ENCODE results near the gene CCNO.

The CCNO gene, protein sequence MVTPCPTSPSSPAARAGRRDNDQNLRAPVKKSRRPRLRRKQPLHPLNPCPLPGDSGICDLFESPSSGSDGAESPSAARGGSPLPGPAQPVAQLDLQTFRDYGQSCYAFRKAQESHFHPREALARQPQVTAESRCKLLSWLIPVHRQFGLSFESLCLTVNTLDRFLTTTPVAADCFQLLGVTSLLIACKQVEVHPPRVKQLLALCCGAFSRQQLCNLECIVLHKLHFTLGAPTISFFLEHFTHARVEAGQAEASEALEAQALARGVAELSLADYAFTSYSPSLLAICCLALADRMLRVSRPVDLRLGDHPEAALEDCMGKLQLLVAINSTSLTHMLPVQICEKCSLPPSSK

DNA sequence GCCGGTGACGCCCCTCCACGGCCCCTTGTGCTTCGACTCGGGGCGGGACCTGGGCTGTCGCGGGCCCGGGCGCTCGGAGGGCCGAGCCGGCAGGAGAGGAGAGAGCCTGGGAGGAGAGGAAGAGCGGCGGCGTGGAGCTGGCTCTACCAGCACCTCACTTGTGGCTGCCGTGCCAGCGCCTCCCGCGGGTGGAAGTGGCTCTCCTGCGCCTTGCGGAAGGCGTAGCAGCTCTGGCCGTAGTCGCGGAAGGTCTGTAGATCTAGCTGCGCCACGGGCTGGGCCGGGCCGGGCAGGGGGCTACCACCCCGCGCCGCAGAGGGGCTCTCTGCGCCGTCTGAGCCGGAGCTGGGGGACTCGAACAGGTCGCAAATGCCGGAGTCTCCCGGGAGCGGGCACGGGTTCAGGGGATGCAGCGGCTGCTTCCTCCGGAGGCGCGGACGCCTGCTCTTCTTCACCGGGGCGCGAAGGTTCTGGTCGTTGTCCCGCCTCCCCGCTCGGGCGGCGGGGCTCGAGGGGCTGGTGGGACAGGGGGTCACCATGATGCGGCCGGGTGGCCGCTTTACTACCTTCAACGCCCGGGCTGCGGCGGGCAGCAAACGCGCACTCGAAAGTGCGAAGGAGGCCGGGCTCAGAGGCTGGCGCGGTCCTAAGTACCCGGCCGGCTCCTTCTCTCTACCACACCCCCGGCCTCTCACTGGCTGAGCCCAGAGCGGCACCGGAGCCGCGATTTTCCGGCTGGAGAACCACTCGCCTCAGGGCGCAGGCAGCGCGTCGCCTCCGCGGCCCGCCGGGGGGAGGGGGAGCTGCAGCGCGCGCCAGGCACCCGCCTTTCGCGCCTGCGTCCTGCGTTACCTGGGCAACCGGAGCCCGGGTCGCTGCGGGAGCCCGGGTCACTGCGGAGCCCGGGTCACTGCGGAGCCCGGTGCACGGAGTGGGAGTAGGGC lies at the start of gene CCNO:
Gene CCNO (minus strand): TSS at position 624 of the 944 bp plus-strand sequence. CDS start 85 bp downstream, at position 539.
- DNase-seq = peak; percentile 48

DNA sequence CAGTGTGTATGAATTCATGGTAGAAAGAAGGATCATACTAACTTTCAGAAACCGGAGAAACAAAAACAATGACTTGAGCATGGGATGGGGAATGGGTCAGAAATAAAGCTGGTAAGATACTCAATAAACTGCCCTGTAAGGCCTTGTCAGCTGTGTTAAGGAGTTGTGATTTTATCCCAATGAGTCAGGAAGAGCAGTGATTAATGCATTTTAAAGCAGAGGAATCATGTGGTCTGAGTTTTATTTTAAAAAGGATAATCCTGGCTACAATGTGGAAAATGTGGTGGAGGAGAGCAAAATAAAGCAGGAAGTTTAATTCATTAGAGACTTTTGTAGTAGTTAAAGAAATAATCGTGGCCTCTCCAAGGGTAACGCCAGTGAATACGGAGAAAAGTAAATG lies 45.4 kb upstream of the CCNO start:
- no peak for DNase-seq

DNA sequence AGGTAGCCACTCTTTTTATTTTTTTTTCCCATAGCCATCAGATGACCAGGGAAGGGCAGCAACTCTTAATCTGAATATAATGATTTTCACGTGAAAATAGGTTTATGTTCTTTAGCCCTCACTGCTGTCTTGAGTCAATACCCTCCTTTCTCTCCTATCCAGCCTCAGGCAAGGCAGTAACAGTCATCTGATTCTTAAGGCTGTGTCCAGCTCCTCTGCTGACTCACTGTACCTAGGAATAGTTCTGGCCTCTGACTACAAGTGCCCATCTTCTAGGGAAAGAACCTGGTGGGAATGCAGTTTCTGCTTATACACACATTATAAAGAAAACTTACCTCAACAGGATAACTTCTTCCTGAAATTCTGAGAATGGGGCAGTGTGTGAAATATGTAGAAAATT lies 43.4 kb upstream of the CCNO start:
- DNase-seq = no peak

DNA sequence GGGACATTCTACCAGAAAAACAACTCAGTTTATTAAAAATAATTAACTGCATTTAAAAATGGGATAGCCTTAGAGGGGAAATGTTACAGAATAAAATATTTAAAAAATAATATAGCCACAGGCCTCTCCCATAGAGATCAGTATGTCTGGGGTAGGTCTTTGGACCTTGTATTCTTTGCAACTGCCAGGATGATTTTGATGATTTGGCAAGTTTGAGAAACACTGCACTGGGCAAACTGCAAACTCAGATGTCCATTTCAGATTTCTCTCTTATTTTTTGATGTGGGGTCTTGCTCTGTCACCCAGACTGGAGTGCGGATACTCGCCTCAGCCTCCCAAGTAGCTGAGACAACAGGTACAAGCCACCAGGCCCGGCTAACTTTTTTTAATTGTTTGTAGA lies 24.9 kb upstream of the CCNO start:
- DNase-seq = no peak

DNA sequence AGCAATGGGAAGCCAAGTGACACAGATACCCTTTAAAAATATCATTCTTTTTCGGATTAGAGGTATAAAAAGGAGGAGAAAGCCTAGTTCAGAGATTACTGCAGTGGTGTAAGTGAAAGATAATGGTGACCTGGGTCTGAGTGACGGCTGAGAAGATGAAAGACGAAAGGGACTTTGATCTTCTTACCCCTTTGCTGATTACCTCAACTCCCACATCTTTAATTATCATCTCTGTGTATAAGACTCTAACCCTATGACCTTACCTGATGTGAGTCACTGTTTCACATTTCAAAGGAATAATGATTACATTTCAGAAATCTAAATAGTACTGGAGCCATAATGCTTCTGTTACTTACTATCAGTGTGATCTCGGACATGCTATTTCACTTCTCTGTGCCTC lies 21.4 kb upstream of the CCNO start:
- no peak for DNase-seq

DNA sequence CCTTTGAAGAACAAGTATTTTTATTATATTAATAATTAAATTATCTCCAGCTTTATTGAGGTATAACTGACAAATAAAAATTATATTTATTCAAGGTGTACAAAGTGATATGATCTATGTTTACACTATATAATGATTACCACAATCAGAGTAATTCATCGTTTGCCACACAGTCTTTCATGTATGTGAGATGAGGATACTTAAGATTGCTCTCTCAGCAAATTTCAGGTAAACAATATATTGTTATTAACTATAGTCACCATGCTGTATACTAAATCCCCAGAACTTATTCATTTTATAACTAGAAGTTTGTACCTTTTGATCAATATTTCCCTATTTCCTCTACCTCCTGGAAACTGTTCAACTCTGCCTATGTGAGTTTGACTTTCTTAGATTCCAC lies 16.7 kb upstream of the CCNO start:
- no peak for DNase-seq

DNA sequence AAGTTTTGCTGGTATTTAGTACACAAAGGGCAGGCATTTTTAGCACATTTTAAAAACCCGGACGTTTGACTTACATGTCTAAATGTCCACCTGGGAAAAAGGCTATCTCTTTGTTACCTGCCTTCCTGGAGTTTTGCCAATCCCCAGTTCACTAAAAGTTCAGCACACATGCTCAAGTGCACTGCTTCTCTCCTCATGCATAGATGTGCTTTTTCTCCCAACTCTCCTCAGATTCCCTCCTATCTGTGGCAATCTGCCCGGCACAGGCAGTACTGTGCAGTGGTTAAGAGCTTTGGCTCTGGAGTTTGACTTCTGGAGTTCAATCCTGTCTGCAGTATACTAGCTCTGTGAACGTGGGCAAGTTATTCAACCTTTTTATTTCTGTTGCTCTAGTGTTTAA lies 8.3 kb upstream of the CCNO start:
- peak; percentile 3 for DNase-seq

DNA sequence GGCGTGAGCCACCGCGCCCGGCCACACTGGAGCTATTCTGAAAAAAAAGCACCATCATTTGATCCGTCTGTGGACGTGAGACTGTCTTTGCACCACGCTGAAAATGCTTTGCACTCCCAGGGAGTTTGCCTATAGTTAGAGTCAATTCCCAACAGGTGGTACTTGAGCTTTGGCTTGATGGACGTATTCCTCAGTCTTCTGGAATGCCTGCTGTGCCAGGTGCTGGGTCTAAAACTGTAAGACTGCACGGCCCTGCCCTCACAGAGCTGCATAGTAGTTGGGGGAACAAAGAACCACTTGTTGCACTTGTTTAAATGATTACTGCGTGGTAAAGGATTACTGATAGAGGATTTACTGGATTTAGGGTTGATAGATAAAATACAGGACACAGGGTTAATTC lies 3.4 kb upstream of the CCNO start:
- DNase-seq = no peak

DNA sequence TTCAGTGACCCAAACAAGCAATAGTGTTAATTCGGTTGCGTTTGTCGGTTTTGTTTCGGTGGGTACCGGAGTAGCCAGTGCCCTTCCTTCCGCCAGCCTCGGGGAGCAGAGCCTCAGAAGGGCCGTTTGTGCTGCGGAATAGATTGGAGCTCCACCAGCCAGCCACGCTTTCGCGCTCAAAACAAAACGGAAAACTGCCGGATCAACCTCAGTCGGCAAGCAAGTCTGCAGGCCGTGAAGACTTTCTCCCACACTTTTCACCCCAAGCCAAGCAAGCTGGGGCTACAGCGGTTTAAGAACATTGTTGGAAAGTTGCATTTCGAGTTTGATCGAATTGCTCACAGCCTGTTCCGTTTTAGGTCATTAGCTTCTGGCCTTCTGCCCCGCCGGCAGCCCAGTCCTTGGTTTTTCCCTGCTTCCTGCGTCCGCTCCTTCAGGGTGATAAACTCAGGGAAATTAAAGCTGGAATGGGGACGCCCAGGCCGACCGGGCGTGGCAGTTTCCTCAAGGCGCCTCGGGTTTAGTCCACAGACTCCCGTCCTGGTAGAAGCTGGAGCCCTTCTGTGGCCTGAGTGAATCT lies 803 bp upstream of the CCNO start:
- peak; percentile 52 for DNase-seq

DNA sequence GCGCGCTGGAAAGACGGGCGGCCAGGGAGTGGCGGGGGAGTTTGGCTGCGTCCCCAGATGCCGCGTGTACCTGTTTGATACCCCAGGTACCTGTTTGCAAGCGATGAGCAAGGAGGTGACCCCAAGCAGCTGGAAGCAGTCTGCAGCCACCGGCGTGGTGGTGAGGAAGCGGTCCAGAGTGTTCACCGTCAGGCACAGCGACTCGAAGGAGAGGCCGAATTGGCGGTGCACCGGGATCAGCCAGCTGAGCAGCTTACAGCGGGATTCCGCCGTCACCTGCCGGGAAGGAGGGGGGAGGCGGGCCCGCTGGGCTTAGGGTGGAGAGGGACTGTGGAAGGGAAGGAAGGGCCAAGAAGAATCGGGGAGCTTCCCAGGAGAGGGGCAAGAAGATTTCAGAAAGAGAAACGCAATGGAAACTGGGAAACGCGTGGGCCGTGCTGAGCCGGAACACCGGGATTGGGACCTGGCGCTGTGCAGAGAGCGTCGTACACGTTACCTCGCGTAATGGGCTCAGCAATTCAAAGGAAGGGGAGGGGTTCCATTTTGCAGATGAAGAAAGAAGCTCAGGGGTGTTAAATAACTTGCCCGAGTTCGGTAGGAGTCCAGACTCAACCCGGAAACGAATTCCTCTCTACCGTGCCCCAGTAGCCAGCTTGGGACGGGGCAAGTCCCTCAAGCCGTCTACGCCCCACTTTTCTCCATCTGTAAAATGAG lies 980 bp downstream of the CCNO start:
- DNase-seq = peak; percentile 15

DNA sequence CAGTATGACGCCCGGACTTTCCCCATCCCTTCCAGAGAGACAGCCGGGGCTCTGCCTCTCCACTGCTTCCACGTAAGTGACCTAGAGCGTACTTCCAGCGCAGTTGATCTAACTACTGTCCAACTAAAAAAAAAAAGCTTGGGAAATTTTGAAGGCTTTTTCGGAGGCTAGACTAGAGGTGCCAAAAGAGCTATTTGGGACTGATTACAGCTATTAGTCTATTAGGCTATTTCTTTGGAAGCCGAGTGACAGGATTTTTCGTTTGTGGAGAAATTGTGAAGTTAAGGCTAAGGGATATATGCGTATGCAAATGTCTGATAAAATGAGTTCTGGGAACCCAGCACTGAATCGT lies 1.5 kb downstream of the CCNO start:
- DNase-seq = no peak

DNA sequence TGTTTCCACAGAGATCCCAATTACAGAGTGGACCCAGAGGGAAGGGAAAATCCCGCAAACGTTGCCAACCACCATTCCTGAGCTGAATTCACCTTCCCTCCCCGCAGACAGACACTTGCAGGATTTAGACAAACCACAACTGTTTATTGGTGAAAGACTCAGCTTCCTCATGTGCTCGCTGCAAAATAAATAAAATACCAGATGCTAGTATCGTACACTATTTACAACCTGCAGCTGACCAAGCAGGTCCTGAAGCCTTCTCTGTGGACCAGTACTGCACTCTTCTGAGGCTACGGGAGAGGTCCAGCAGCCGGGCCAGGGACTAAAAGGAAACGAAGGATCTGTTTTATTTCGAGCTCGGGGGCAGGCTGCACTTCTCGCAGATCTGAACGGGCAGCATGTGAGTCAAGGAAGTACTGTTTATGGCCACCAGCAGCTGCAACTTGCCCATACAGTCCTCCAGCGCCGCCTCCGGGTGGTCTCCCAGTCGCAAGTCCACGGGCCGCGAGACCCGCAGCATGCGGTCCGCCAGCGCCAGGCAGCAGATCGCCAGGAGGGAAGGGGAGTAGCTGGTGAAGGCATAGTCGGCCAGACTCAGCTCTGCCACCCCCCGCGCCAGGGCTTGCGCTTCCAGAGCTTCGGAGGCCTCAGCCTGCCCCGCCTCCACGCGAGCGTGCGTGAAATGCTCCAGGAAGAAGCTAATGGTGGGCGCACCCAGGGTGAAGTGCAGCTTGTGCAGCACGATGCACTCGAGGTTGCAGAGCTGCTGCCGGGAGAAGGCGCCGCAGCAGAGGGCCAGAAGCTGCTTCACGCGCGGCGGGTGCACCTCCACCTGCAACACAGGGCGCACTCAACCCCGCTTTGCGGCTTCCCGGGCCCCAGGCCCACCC lies 2.1 kb downstream of the CCNO start:
- no peak for DNase-seq

DNA sequence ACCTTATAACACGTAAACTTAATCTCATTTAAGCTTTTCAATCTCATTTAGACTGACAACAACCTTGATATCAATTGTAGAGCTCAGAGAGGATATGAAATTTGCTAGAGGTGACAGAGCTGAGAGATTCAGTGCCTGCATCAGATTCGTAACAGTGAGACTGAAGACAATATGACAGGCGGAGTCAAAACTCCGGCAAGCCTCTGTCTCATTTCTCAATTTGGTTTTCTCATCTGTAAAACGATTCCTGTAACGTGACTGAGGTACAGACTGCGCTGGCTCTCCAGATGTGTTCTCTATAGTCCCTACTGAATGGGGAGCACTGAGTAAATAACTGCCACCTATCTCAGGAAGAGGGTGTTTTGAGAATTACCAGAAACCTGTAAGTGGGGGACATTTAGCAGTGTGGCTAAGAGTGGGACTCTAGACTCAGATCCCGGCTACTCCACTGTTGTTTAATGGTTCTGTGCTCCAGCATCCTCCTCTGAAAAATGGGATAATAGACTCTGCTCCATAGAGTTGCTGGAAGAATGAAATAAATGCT lies 3.2 kb downstream of the CCNO start:
- DNase-seq = no peak

DNA sequence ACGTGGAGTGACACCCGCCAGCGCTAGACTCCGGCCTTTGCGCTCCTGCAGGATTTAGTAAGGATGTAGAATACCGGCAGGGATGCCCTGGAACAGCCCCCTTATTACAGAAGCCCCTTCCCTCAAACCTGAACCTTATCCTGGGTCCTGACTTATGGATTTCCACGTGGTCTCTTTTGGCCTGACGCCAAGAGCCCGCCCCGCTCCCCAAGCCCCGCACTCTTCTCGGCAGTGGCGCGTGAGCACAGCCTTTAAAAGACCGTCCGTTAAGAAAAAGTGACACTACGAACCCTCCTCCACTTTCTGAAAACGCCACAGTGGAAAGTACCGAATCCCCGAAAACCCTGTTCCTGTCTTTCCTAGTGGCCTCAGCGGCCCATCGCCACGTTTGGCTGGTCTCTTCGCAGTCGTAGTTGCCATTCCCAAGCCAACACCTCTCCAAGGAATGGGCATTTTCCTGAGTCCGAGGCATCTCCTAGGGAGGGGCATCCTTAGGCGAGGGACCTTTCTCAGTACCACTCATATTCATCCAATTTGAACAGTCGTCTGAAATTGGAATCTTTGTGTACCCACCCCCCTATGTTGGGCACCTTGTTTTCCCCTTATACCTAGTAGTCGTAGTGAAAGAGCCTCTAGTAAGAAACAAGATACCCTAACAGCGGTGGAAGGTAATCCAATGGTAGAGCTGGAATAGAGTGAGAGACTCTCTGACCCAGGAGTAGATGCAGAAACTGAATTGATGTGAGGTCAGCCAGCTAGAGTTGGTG lies 5.6 kb downstream of the CCNO start:
- DNase-seq = no peak

DNA sequence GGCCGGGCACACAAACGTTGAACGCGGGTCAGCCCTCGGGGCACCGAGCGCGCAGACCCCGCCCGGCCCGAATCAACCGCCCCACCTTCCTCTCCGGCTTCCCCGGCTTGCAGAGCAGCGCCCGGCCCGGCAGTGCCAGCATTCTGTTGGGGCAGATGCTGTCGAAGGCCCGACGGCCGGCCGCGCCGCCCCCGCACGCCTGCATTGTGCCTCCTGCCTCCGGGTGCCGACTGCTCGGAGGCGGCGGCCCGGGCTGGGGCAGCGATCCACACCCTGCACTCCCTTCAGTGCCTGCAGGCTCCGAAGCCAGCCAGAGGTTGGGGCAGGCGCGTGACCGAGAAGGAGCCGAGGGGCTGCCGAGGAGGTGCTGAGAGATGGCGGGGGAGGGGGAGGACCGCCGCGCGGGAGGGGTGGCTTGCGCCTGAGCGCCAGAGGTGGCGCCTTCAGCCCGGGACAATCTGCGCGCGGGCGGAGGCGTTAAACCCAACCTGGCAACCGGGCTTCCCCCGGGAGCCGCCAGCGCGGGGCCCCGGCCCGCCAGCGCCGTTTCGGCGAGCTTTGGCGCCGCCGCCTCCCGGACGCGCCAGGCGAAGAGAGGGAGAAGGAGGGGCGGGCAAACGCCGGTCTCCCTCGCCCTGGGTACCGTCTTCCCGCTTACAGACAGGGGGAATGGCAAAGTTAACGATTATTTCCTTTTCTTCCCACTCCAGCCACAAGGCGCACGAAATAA lies 6.3 kb downstream of the CCNO start, which contains the start of gene MCIDAS:
Gene MCIDAS (minus strand): TSS at position 382 of the 730 bp plus-strand sequence. CDS start 177 bp downstream, at position 205.
- DNase-seq = peak; percentile 38

DNA sequence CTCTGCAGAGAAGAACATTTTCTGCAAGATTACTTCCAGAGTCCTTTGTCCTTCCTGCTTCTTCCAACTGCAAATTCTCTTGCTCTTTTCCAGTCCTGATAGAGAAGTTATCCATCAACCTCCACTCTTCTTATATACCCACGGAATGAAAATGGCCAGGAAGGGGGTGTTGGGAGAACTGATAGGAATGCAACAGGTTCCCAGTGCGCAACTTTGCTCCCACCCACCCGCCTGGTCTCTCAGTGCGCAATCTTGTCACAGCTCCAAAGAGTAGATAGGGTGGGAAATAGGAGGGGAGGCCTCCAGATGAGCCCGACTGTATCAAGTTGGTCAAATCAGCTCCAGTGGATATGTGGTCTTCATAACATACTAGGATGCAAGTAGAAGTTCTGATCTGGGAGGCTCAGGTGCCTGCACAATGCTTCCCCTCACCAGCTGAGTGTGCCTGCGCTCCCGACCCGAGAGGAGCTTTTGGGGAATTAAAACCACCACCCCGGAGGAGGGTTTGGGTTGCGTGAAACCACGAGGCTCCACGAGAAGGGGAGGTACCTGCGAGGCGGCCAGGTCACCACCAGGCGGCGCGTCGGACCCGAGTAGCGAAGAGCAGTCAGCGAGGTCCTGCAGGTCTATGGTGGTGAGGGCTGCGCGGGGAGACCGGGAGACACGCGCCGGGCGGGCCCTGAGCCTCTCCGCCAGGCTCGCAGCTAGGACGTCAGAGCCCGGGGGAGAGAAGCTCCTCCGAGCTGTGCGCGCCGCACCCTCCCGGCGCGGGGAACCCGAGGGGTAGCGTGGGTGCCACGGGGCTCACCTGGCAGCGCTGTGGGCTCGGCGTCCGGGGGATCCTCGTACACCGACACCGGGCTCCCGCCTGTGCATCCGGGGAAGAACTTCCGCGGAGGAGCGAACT lies 7.1 kb downstream of the CCNO start:
- peak; percentile 26 for DNase-seq

DNA sequence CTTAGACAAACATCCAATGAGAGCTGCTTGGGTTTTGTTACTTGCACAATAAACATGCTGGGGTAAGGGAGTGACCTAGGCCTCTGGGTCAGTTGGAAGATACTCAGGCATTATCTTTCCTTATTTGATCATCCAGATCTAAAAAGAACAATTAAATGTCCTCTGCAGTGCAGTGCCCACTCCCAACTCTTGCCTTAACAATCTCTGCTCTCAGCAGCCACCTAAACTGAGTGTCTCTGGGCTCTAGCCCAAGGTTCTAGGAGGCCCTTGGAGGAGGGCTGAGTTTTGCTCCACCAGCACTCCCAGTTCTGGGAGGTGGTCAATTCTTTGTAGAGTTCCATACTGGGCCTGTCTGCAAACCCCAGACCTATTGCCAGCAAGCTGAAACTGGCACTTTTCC lies 8.1 kb downstream of the CCNO start:
- DNase-seq = no peak

DNA sequence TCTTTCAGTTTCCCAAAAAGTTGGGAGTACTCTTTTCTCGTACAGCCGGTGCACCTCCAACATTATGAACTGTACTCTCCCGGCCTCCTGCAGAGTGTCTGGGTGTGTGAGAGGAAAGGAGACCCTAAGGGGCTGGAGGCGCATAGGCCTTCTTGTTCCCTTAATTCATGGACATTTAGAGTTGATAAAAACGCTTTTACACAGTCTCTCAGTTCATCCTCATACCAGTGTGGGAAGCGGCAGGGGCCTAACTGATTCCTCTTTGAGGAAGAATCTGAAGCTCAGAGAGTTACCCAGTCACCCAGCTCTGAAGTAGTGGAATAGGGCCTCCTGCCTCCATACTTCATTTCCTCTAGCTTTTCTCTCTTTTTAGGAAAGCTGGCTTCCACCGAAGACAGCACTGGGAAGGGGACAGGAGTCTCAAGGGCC lies 9.6 kb downstream of the CCNO start:
- DNase-seq = no peak
